HL-60 (cell line): ENCODE results near the gene PCNX2.

ENCODE experiments used
- DNase-seq, 2 experiments: peaks; one replicate each; pipeline ENCODE4 v3.0.0-alpha.2; 2010 to 2020; ENCODE audit warnings: low read depth in 1 of 2, low spot score in 1 of 2
- H3K27ac ChIP-seq: fragments of 250-450 bp; sonication (Bioruptor Pico); replicated peaks from 2 replicates; pipeline ENCODE4 v1.5.1; 2020; ENCODE audit warnings: mild to moderate bottlenecking, moderate library complexity
- H3K27me3 ChIP-seq: fragments of 250-450 bp; sonication (Bioruptor Pico); 2 replicates; pipeline ENCODE4 v1.5.1; 2021; ENCODE audit warnings: mild to moderate bottlenecking, moderate library complexity; ENCODE audit not compliant: insufficient read depth, poor library complexity, severe bottlenecking
- H3K4me3 ChIP-seq: replicated peaks from 2 replicates; pipeline ENCODE4 v1.5.1; 2011; ENCODE audit warnings: mild to moderate bottlenecking, control low read depth, low read length; ENCODE audit not compliant: insufficient read depth
- CTCF ChIP-seq: IDR thresholded peaks from one replicate; pipeline ENCODE4 v1.5.1; 2011; ENCODE audit warnings: low read length, control low read depth, inconsistent platforms; ENCODE audit not compliant: insufficient read depth
- GABPA ChIP-seq: IDR thresholded peaks from 2 replicates; pipeline ENCODE4 v1.6.1; 2012; ENCODE audit warnings: low read depth
- POLR2AphosphoS5 ChIP-seq: IDR thresholded peaks from 2 replicates; pipeline ENCODE4 v1.6.1; 2012; ENCODE audit warnings: low read depth
- REST ChIP-seq: IDR thresholded peaks from 2 replicates; pipeline ENCODE4 v1.6.1; 2012; ENCODE audit warnings: low read depth; ENCODE audit not compliant: insufficient replicate concordance
- SPI1 ChIP-seq: IDR thresholded peaks from 2 replicates; pipeline ENCODE4 v1.6.1; 2012; ENCODE audit warnings: low read depth, mild to moderate bottlenecking, borderline replicate concordance

Gene PCNX2

GRCh38 chr1:233064988-233065387, 230.5 kb downstream of the PCNX2 start:
- H3K4me3 ChIP-seq: no peak overlapping the region
- no peak for DNase-seq
- TF ChIP-seq SPI1: no peak
- no peaks in the 10 kb centered on the region for H3K27me3 ChIP-seq
- H3K27ac ChIP-seq: no peak overlapping the region

- no peak for TF ChIP-seq SPI1
- no peak for TF ChIP-seq CTCF
- TF ChIP-seq POLR2AphosphoS5: no peak
- TF ChIP-seq GABPA: no peak
- TF ChIP-seq REST: no peak
- Histone ChIP-seq H3K27ac (no peak overlapping the region), H3K4me3 (no peak overlapping the region), H3K27me3 (no peaks in the 10 kb centered on the region)
- DNase-seq: no peak
These were observed 232.1 kb downstream of the PCNX2 start for GRCh38 chr1:233063462-233063861.

- Histone ChIP-seq H3K27ac (no peak overlapping the region), H3K27me3 (no peaks in the 10 kb centered on the region), H3K4me3 (no peak overlapping the region)
- no peak for DNase-seq
- TF ChIP-seq CTCF (no peak), REST (no peak), POLR2AphosphoS5 (no peak), GABPA (no peak), SPI1 (no peak)
These were observed 234.3 kb downstream of the PCNX2 start for GRCh38 chr1:233061265-233061664.

GRCh38 chr1:233060461-233060994, 235.0 kb downstream of the PCNX2 start:
- Histone ChIP-seq H3K4me3 (no peak overlapping the region), H3K27ac (no peak overlapping the region), H3K27me3 (no peaks in the 10 kb centered on the region)
- no peak for DNase-seq
- TF ChIP-seq SPI1 (no peak), POLR2AphosphoS5 (no peak)

GRCh38 chr1:233057836-233058235, 237.7 kb downstream of the PCNX2 start:
- H3K27me3 ChIP-seq: no peaks in the 10 kb centered on the region
- no peak overlapping the region for H3K27ac ChIP-seq
- TF ChIP-seq SPI1: no peak
- TF ChIP-seq REST: no peak
- TF ChIP-seq POLR2AphosphoS5: no peak
- TF ChIP-seq CTCF: no peak
- TF ChIP-seq GABPA: no peak
- H3K4me3 ChIP-seq: no peak overlapping the region
- no peak for DNase-seq
